IMR-90 (cell line): ENCODE data around the gene PRKAR1A. TPM values are rescaled to one million over a fixed set of nuclear protein-coding genes. Genes with fewer than 3 reads are reported as not detected.

ENCODE experiments used
- ATAC-seq: fragments of 200-7000 bp; cut with Tn5 transposase; 2 replicates; pipeline ENCODE4 v1.9.1; 2020; ENCODE audit warnings: low read depth, mild to moderate bottlenecking, moderate library complexity
- BruUV-seq: library from RNA; stranded (reverse); fragments of 400-500 nt; replicated peaks from 2 replicates; lab custom pipeline; 2021; lab: Mats Ljungman, UMichigan
- CTCF ChIA-PET: fragments of 300-600 bp; formaldehyde crosslinking; extraction: SDS; loops from one replicate; lab custom pipeline; 2021; ENCODE audit warnings: antibody characterized with exemption; lab: Yijun Ruan, JAX
- POLR2A ChIA-PET: fragments of 300-600 bp; sonication (Branson Sonifier 250); formaldehyde crosslinking; loops from one replicate; lab custom pipeline; 2022; ENCODE audit warnings: antibody characterized with exemption; ENCODE audit not compliant: unreplicated experiment; lab: Charles Lee
- DNase-seq: peaks from one replicate; pipeline ENCODE4 v3.0.0; 2013
- H2AFZ ChIP-seq: replicated peaks from 2 replicates; pipeline ENCODE3; 2013; ENCODE audit warnings: low read length, mild to moderate bottlenecking; ENCODE audit not compliant: poor library complexity
- H2AK5ac ChIP-seq: 2 replicates; pipeline ENCODE4 v1.6.1; 2013; ENCODE audit warnings: low read depth, low read length, inconsistent platforms
- H2AK9ac ChIP-seq: replicated peaks from 2 replicates; pipeline ENCODE3; 2013; ENCODE audit warnings: mild to moderate bottlenecking, low read depth, low read length, moderate library complexity; ENCODE audit not compliant: poor library complexity
- H2BK120ac ChIP-seq: 2 replicates; pipeline ENCODE4 v1.6.1; 2013; ENCODE audit warnings: low read depth, low read length, inconsistent platforms
- H2BK15ac ChIP-seq: 3 replicates; pipeline ENCODE4 v1.6.1; 2013; ENCODE audit warnings: low read depth, low read length, inconsistent platforms
- H2BK20ac ChIP-seq: 2 replicates; pipeline ENCODE4 v1.6.1; 2013; ENCODE audit warnings: low read depth, mild to moderate bottlenecking, inconsistent platforms, low read length, moderate library complexity
- H2BK5ac ChIP-seq: 2 replicates; pipeline ENCODE4 v1.6.1; 2013; ENCODE audit warnings: mild to moderate bottlenecking, low read depth, low read length, inconsistent platforms; ENCODE audit not compliant: poor library complexity, severe bottlenecking
- H3K14ac ChIP-seq: replicated peaks from 2 replicates; pipeline ENCODE4 v1.6.1; 2013; ENCODE audit warnings: low read depth, low read length, inconsistent platforms
- H3K18ac ChIP-seq: 2 replicates; pipeline ENCODE4 v1.6.1; 2013; ENCODE audit warnings: low read depth, low read length, control low read depth
- H3K23ac ChIP-seq: 2 replicates; pipeline ENCODE4 v1.6.1; 2013; ENCODE audit warnings: low read depth, low read length, inconsistent platforms
- H3K27ac ChIP-seq: 2 replicates; pipeline ENCODE4 v1.5.1; 2013; ENCODE audit warnings: mild to moderate bottlenecking, control low read depth, low read length; ENCODE audit not compliant: insufficient read depth
- H3K27me3 ChIP-seq: 2 replicates; pipeline ENCODE4 v1.6.1; 2013; ENCODE audit warnings: low read length; ENCODE audit not compliant: control insufficient read depth, insufficient read depth
- H3K36me3 ChIP-seq: 2 replicates; pipeline ENCODE4 v1.6.1; 2013; ENCODE audit warnings: low read length, mixed read lengths; ENCODE audit not compliant: control insufficient read depth, insufficient read depth
- H3K4ac ChIP-seq: 2 replicates; pipeline ENCODE4 v1.6.1; 2013; ENCODE audit warnings: low read depth, low read length, inconsistent platforms
- H3K4me1 ChIP-seq: 2 replicates; pipeline ENCODE4 v1.6.1; 2013; ENCODE audit warnings: low read length, mixed read lengths; ENCODE audit not compliant: control insufficient read depth, insufficient read depth
- H3K4me2 ChIP-seq: 2 replicates; pipeline ENCODE4 v1.6.1; 2013; ENCODE audit warnings: low read depth, mild to moderate bottlenecking, control low read depth, low read length, moderate library complexity
- H3K4me3 ChIP-seq: 2 replicates; pipeline ENCODE4 v1.5.1; 2013; ENCODE audit warnings: low read depth, mild to moderate bottlenecking, control low read depth, low read length, moderate library complexity; ENCODE audit not compliant: insufficient read depth
- H3K56ac ChIP-seq: 2 replicates; pipeline ENCODE4 v1.6.1; 2013; ENCODE audit warnings: low read length, inconsistent platforms; ENCODE audit not compliant: insufficient read depth; ENCODE audit errors: extremely low read depth
- H3K79me1 ChIP-seq, 2 experiments: 2 replicates each; pipeline ENCODE4 v1.6.1; 2013; ENCODE audit warnings: low read length in 2 of 2, inconsistent platforms in 1 of 2, low read depth in 1 of 2
- H3K9ac ChIP-seq: 2 replicates; pipeline ENCODE4 v1.6.1; 2013; ENCODE audit warnings: low read depth, low read length, control low read depth
- H3K9me1 ChIP-seq: 2 replicates; pipeline ENCODE4 v1.6.1; 2013; ENCODE audit warnings: low read length, inconsistent platforms; ENCODE audit not compliant: insufficient read depth
- H3K9me3 ChIP-seq: 2 replicates; pipeline ENCODE4 v1.6.1; 2013; ENCODE audit warnings: low read length; ENCODE audit not compliant: control insufficient read depth, insufficient read depth
- H4K20me1 ChIP-seq: 2 replicates; pipeline ENCODE4 v1.6.1; 2013; ENCODE audit warnings: low read length, inconsistent platforms; ENCODE audit not compliant: insufficient read depth
- H4K5ac ChIP-seq: 2 replicates; pipeline ENCODE4 v1.6.1; 2013; ENCODE audit warnings: mild to moderate bottlenecking, low read depth, low read length, control low read depth
- H4K8ac ChIP-seq, 2 experiments: 2 replicates each; pipeline ENCODE4 v1.6.1; 2013; ENCODE audit warnings: low read depth in 2 of 2, low read length in 2 of 2, control low read depth in 1 of 2, inconsistent platforms in 1 of 2
- H4K91ac ChIP-seq: 2 replicates; pipeline ENCODE4 v1.6.1; 2013; ENCODE audit warnings: low read depth, low read length, inconsistent platforms; ENCODE audit not compliant: insufficient read depth
- CEBPB ChIP-seq: IDR thresholded peaks from 2 replicates; pipeline ENCODE4 v1.6.1; 2012; ENCODE audit warnings: low read depth, low read length, improper control_type of control experiment
- CHD1 ChIP-seq: IDR thresholded peaks from 2 replicates; pipeline ENCODE4 v1.6.1; 2012; ENCODE audit warnings: low read depth, low read length, improper control_type of control experiment
- FOS ChIP-seq: fragments of 150-350 bp; IDR thresholded peaks from 2 replicates; pipeline ENCODE4 v1.6.1; 2016; ENCODE audit warnings: low read depth, low read length
- MAFK ChIP-seq: IDR thresholded peaks from 2 replicates; pipeline ENCODE4 v1.6.1; 2012; ENCODE audit warnings: low read depth, low read length, improper control_type of control experiment
- MXI1 ChIP-seq: IDR thresholded peaks from 2 replicates; pipeline ENCODE4 v1.6.1; 2012; ENCODE audit warnings: low read depth, mild to moderate bottlenecking, low read length, moderate library complexity, borderline replicate concordance
- WGBS, 2 experiments: methylation state at CpG; one replicate each; pipeline versions ENCODE4 v1.1.5 to v1.1.7; 2013; ENCODE audit warnings: missing lambda C conversion rate in 2 of 2; ENCODE audit not compliant: insufficient read length in 1 of 2; ENCODE audit errors: extremely low coverage in 2 of 2; 5-methylcytosine and 5-hydroxymethylcytosine counted together
- dilution Hi-C: fragments of 300-500 bp; cut with HindIII; formaldehyde crosslinking; loops from one replicate; pipeline ENCODE4 v1.14.3; 2018; ENCODE audit warnings: low sequenced_read_pairs; ENCODE audit not compliant: unreplicated experiment
- in situ Hi-C: fragments of 300-500 bp; cut with MboI; formaldehyde crosslinking; loops from 3 replicates; pipeline ENCODE4 v1.14.3; 2019; ENCODE audit warnings: low sequenced_read_pairs, inconsistent platforms, mixed read lengths
- intact Hi-C: fragments of 100-400 bp; cut with micrococcal nuclease; formaldehyde crosslinking; loops from 2 replicates; pipeline ENCODE4 v1.10.0; 2022
- polyA plus RNA-seq, 3 experiments: library from polyadenylated mRNA; depleted of rRNA; stranded (reverse); fragments of >200 nt; gene quantifications; 2 replicates each; pipeline ENCODE4 v1.2.3, GENCODE V29; 2012; ENCODE audit warnings: low replicate concordance in 1 of 3
- total RNA-seq: library from RNA; depleted of rRNA; stranded (reverse); fragments of >200 nt; gene quantifications from 2 replicates; pipeline ENCODE4 v1.2.3, GENCODE V29; 2012

Gene PRKAR1A
- total and polyA plus RNA-seq, 2 of the 4 experiments (the other 2 are of a cell fraction), result 145 to 256 TPM

DNA sequence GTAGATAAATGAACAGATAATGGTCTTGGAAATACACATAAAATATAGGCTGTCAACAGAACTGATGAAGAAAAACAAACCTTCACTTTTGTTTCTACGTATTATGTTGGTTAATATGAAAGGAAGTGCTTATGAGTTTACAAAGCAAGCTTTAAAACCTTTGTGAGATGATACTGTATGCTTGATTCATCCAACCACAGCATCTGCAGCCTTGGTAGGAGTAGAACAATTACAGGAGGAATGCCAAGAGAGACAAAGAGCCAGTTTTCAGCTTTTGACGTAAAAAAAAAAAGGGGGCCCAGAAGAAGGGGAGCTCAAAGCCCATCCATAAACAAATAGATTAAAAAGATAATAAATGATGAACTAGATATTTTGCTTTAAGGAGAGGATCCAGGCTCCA, 75.6 kb downstream of the PRKAR1A start:
- no TSS peak for BruUV-seq
- Histone ChIP-seq H2AK9ac (no peak overlapping the region), H3K9ac (no peak overlapping the region), H3K23ac (no peak overlapping the region), H2AFZ (no peak overlapping the region), H2BK120ac (no peak overlapping the region), H3K4me3 (no peak overlapping the region), H2BK20ac (no peak overlapping the region), H3K18ac (no peak overlapping the region), H3K9me3 (0 out of 2 replicates have a peak, but pooled peaks cover 3% of the 10 kb centered on the region), H3K9me1 (no peaks in the 10 kb centered on the region), H3K27me3 (no peaks in the 10 kb centered on the region; the same call in 1 of the 2 replicates), H2AK5ac (no peak overlapping the region), H3K4ac (no peak overlapping the region), H4K5ac (no peak overlapping the region), H3K36me3 (no peaks in the 10 kb centered on the region), H2BK5ac (no peak overlapping the region), H3K79me1 (no peaks in the 10 kb centered on the region), H2BK15ac (no peak overlapping the region), H3K27ac (no peak overlapping the region), H4K8ac (no peak overlapping the region), H3K4me1 (no peaks in the 10 kb centered on the region), H3K56ac (no peak overlapping the region), H4K20me1 (no peaks in the 10 kb centered on the region), H3K4me2 (no peak overlapping the region), H4K91ac (no peak overlapping the region), H3K14ac (no peak overlapping the region)
- in situ Hi-C loops (no loop called here), intact Hi-C loops (no loop called here), dilution Hi-C loops (no loop called here)
- DNase-seq, result no peak
- POLR2A ChIA-PET, result no interaction called here
- no peak for ATAC-seq
- CTCF ChIA-PET, result no interaction called here
- TF ChIP-seq MAFK (no peak), CEBPB (no peak), FOS (no peak), MXI1 (no peak), CHD1 (no peak)
- no CpG with 5 or more reads among the region's 2 CpGs for WGBS, 2 experiments
